Hematopoietic multipotent progenitor cell (in vitro differentiated cells): Measurements from ENCODE around the gene CALML4. TPM values are rescaled to one million over a fixed set of nuclear protein-coding genes. Genes with fewer than 3 reads are reported as not detected.
"Not testable (repeated sequence)": the region's sequence is repeated elsewhere in the genome, so short reads cannot be mapped to it uniquely, and the experiment has no call there.

ENCODE experiments used
- DNase-seq, 3 donors: peaks; one replicate each; pipeline ENCODE4 v3.0.0-alpha.2; 2011 to 2015; ENCODE audit warnings: low read depth in 2 of 3, low spot score in 2 of 3
- total RNA-seq: library from RNA; depleted of rRNA; stranded (reverse); fragments of >200 nt; gene quantifications from one replicate; pipeline ENCODE4 v1.2.3, GENCODE V29; 2012

Gene CALML4
- total RNA-seq, result 9.7 TPM

- DNase-seq, result peak in 1 of 3 donors; percentile 54
Measured at GRCh38 chr15:68204776-68205557, at the start of gene CALML4. Gene CALML4, minus strand, starts transcription at chr15:68205332. Its CDS starts 85 bp downstream, at chr15:68205247.

- DNase-seq, result peak in 2 of 3 donors; percentile 67 to 87
Measured at GRCh38 chr15:68252925-68253534, 47.9 kb upstream of the CALML4 start.

GRCh38 chr15:68249058-68249713 is 44.1 kb upstream of the CALML4 start:
- no peak for DNase-seq

- DNase-seq, result no peak
Measured at GRCh38 chr15:68244235-68244634, 39.1 kb upstream of the CALML4 start.

- no peak for DNase-seq
Measured at GRCh38 chr15:68241088-68241935, 36.2 kb upstream of the CALML4 start.

GRCh38 chr15:68239025-68239424 is 33.9 kb upstream of the CALML4 start:
- no peak for DNase-seq

GRCh38 chr15:68235022-68235421 is 29.9 kb upstream of the CALML4 start:
- DNase-seq, result no peak

GRCh38 chr15:68234520-68234919 is 29.4 kb upstream of the CALML4 start:
- DNase-seq, result not testable (repeated sequence)

- no peak for DNase-seq
Measured at GRCh38 chr15:68234060-68234459, 28.9 kb upstream of the CALML4 start.

GRCh38 chr15:68232937-68233336 is 27.8 kb upstream of the CALML4 start:
- peak in 1 of 3 donors; percentile 75 for DNase-seq

GRCh38 chr15:68232449-68232848 is 27.3 kb upstream of the CALML4 start:
- no peak for DNase-seq

- no peak for DNase-seq
Measured at GRCh38 chr15:68231102-68231818, 26.1 kb upstream of the CALML4 start.

GRCh38 chr15:68230157-68231100 is 25.3 kb upstream of the CALML4 start:
- peak in 1 of 3 donors; percentile 29 for DNase-seq

GRCh38 chr15:68229386-68230156 is 24.4 kb upstream of the CALML4 start, which contains the start of gene CLN6:
Gene CLN6, minus strand, starts transcription at chr15:68229728. Its CDS starts 144 bp downstream, at chr15:68229584.
- DNase-seq, result peak; percentile 64 to 87 (median 83)

GRCh38 chr15:68228971-68229385 is 23.8 kb upstream of the CALML4 start:
- DNase-seq, result no peak

GRCh38 chr15:68228143-68228970 is 23.2 kb upstream of the CALML4 start:
- no peak for DNase-seq

GRCh38 chr15:68227643-68228142 is 22.6 kb upstream of the CALML4 start:
- DNase-seq, result no peak
